ENCODE data around the gene ATG2B.
"Not testable (repeated sequence)": the region's sequence is repeated elsewhere in the genome, so short reads cannot be mapped to it uniquely, and the experiment has no call there.

ATG2B gene

GRCh38 chr14:96351986-96352385 lies 11.2 kb downstream of the ATG2B start:
- no peak overlapping the region for H2AFZ ChIP-seq (ENCODE audit: low read depth, low read length)
- H3K27me3 ChIP-seq (ENCODE audit: insufficient read depth, low read length, poor library complexity) = no peaks in the 10 kb centered on the region
- no peak overlapping the region for H3K27ac ChIP-seq (ENCODE audit: low read length)
- no peaks in the 10 kb centered on the region for H3K9me3 ChIP-seq (ENCODE audit: insufficient read depth, low read length, severe bottlenecking)
- TF ChIP-seq CTCF (IDR thresholded peaks at IDR 0.05; ENCODE audit: borderline replicate concordance, extremely low read depth, low read length, poor library complexity, severe bottlenecking) = no peak
- TF ChIP-seq EZH2 (IDR thresholded peaks at IDR 0.05; ENCODE audit: borderline replicate concordance, low read depth, low read length, severe bottlenecking) = no peak
- ATAC-seq (ENCODE audit: insufficient read depth, low read depth) (no peak), DNase-seq (no peak)
- H3K79me2 ChIP-seq (ENCODE audit: insufficient read depth, low read length) = peaks cover 40% of the 10 kb centered on the region
- H3K9ac ChIP-seq (ENCODE audit: low read depth, low read length) = no peak overlapping the region
- no peaks in the 10 kb centered on the region for H3K4me1 ChIP-seq (ENCODE audit: insufficient read depth, low read length)
- H3K4me2 ChIP-seq (ENCODE audit: insufficient read depth, low read length) = no peak overlapping the region
- peaks cover 8% of the 10 kb centered on the region; the same call in 1 of the 2 replicates for H4K20me1 ChIP-seq (ENCODE audit: insufficient read depth, low read length)
- H3K4me3 ChIP-seq (ENCODE audit: low read depth in 1 of 2, low read length in 2 of 2) = no peak overlapping the region
- no peaks in the 10 kb centered on the region for H3K36me3 ChIP-seq (ENCODE audit: insufficient read depth, low read length)

GRCh38 chr14:96349286-96350075 lies 13.7 kb downstream of the ATG2B start:
- Histone ChIP-seq H4K20me1 (ENCODE audit: insufficient read depth, low read length) (peaks cover 8% of the 10 kb centered on the region; the same call in 1 of the 2 replicates), H3K4me1 (ENCODE audit: insufficient read depth, low read length) (no peaks in the 10 kb centered on the region), H3K9ac (ENCODE audit: low read depth, low read length) (no peak overlapping the region), H3K4me3 (ENCODE audit: low read depth in 1 of 2, low read length in 2 of 2) (no peak overlapping the region), H3K4me2 (ENCODE audit: insufficient read depth, low read length) (no peak overlapping the region), H2AFZ (ENCODE audit: low read depth, low read length) (no peak overlapping the region), H3K36me3 (ENCODE audit: insufficient read depth, low read length) (no peaks in the 10 kb centered on the region), H3K9me3 (ENCODE audit: insufficient read depth, low read length, severe bottlenecking) (no peaks in the 10 kb centered on the region), H3K79me2 (ENCODE audit: insufficient read depth, low read length) (peaks cover 33% of the 10 kb centered on the region), H3K27me3 (ENCODE audit: insufficient read depth, low read length, poor library complexity) (no peaks in the 10 kb centered on the region), H3K27ac (ENCODE audit: low read length) (no peak overlapping the region)
- ATAC-seq (ENCODE audit: insufficient read depth, low read depth) (no peak), DNase-seq (no peak)
- TF ChIP-seq CTCF (IDR thresholded peaks at IDR 0.05; ENCODE audit: borderline replicate concordance, extremely low read depth, low read length, poor library complexity, severe bottlenecking) (no peak), EZH2 (IDR thresholded peaks at IDR 0.05; ENCODE audit: borderline replicate concordance, low read depth, low read length, severe bottlenecking) (no peak)

- H3K4me3 ChIP-seq (ENCODE audit: low read depth in 1 of 2, low read length in 2 of 2); H4K20me1 ChIP-seq (ENCODE audit: insufficient read depth, low read length); H3K4me1 ChIP-seq (ENCODE audit: insufficient read depth, low read length); H3K4me2 ChIP-seq (ENCODE audit: insufficient read depth, low read length); ATAC-seq (ENCODE audit: insufficient read depth, low read depth); H2AFZ ChIP-seq (ENCODE audit: low read depth, low read length); DNase-seq; H3K9ac ChIP-seq (ENCODE audit: low read depth, low read length); H3K36me3 ChIP-seq (ENCODE audit: insufficient read depth, low read length); H3K9me3 ChIP-seq (ENCODE audit: insufficient read depth, low read length, severe bottlenecking); H3K27ac ChIP-seq (ENCODE audit: low read length); H3K27me3 ChIP-seq (ENCODE audit: insufficient read depth, low read length, poor library complexity): not testable (repeated sequence)
- H3K79me2 ChIP-seq (ENCODE audit: insufficient read depth, low read length) = peaks cover 28% of the 10 kb centered on the region
Measured at GRCh38 chr14:96347957-96348356, 15.2 kb downstream of the ATG2B start.

- ATAC-seq (ENCODE audit: insufficient read depth, low read depth) = no peak
- peaks cover 21% of the 10 kb centered on the region for H3K79me2 ChIP-seq (ENCODE audit: insufficient read depth, low read length)
- no peak overlapping the region for H3K27ac ChIP-seq (ENCODE audit: low read length)
Measured at GRCh38 chr14:96345669-96346068, 17.5 kb downstream of the ATG2B start.

More at GRCh38 chr14:96345669-96346068, 17.5 kb downstream of the ATG2B start:
- H3K36me3 ChIP-seq (ENCODE audit: insufficient read depth, low read length) = peaks cover 6% of the 10 kb centered on the region
- H3K4me1 ChIP-seq (ENCODE audit: insufficient read depth, low read length) = no peaks in the 10 kb centered on the region
- H3K9ac ChIP-seq (ENCODE audit: low read depth, low read length) = no peak overlapping the region
- peaks cover 4% of the 10 kb centered on the region; the same call in 1 of the 2 replicates for H4K20me1 ChIP-seq (ENCODE audit: insufficient read depth, low read length)
- DNase-seq = no peak
- no peaks in the 10 kb centered on the region for H3K9me3 ChIP-seq (ENCODE audit: insufficient read depth, low read length, severe bottlenecking)
- H3K27me3 ChIP-seq (ENCODE audit: insufficient read depth, low read length, poor library complexity) = no peaks in the 10 kb centered on the region
- no peak overlapping the region for H3K4me3 ChIP-seq (ENCODE audit: low read depth in 1 of 2, low read length in 2 of 2)
- TF ChIP-seq CTCF (IDR thresholded peaks at IDR 0.05; ENCODE audit: borderline replicate concordance, extremely low read depth, low read length, poor library complexity, severe bottlenecking) (no peak), EZH2 (IDR thresholded peaks at IDR 0.05; ENCODE audit: borderline replicate concordance, low read depth, low read length, severe bottlenecking) (no peak)
- no peak overlapping the region for H3K4me2 ChIP-seq (ENCODE audit: insufficient read depth, low read length)
- H2AFZ ChIP-seq (ENCODE audit: low read depth, low read length) = no peak overlapping the region

All from DND-41 (cell line).